Endometrium (tissue), 2 donors: Measurements from ENCODE around the gene OR8B3.
"Not testable (repeated sequence)": the region's sequence is repeated elsewhere in the genome, so short reads cannot be mapped to it uniquely, and the experiment has no call there.

ENCODE experiments used
- FAIRE-seq: peaks from 2 replicates; lab custom pipeline; 2012; peaks lifted over from hg19 to GRCh38; lab: Jason Lieb, UNC
- donor health status: control.
- donor health status: control.

The OR8B3 gene

GRCh38 chr11:124398924-124399323 lies at the start of gene OR8B3:
TSS of gene OR8B3 (minus strand) at chr11:124399024. CDS start at chr11:124397351, 1,673 bp downstream.
- FAIRE-seq = no peak

- no peak for FAIRE-seq
Measured at GRCh38 chr11:124446916-124447315, 48.1 kb upstream of the OR8B3 start.

GRCh38 chr11:124445646-124446150 lies 46.9 kb upstream of the OR8B3 start, which contains the start of gene OR8B8:
TSS of gene OR8B8 (minus strand) at chr11:124445696. CDS start at chr11:124441085, 4,611 bp downstream.
- no peak for FAIRE-seq

- no peak for FAIRE-seq
Measured at GRCh38 chr11:124442847-124443246, 44.0 kb upstream of the OR8B3 start.

- FAIRE-seq = no peak
Measured at GRCh38 chr11:124442442-124442841, 43.6 kb upstream of the OR8B3 start.

- no peak for FAIRE-seq
Measured at GRCh38 chr11:124441519-124441918, 42.7 kb upstream of the OR8B3 start.

GRCh38 chr11:124441081-124441480 lies 42.3 kb upstream of the OR8B3 start:
- no peak for FAIRE-seq

- no peak for FAIRE-seq
Measured at GRCh38 chr11:124440608-124441007, 41.8 kb upstream of the OR8B3 start.

- no peak for FAIRE-seq
Measured at GRCh38 chr11:124434699-124435098, 35.9 kb upstream of the OR8B3 start.

- FAIRE-seq = no peak
Measured at GRCh38 chr11:124429599-124429998, 30.8 kb upstream of the OR8B3 start.

- FAIRE-seq = no peak
Measured at GRCh38 chr11:124424384-124424921, 25.6 kb upstream of the OR8B3 start, which contains the start of gene OR8B4. TSS of gene OR8B4 (minus strand) at chr11:124424871. CDS start at chr11:124424871, 0 bp downstream.

GRCh38 chr11:124421043-124421442 lies 22.2 kb upstream of the OR8B3 start:
- no peak for FAIRE-seq

GRCh38 chr11:124415356-124415923 lies 16.6 kb upstream of the OR8B3 start:
- FAIRE-seq = peak; percentile 77

- no peak for FAIRE-seq
Measured at GRCh38 chr11:124409906-124410305, 11.1 kb upstream of the OR8B3 start.

- no peak for FAIRE-seq
Measured at GRCh38 chr11:124405581-124405980, 6.8 kb upstream of the OR8B3 start.

- not testable (repeated sequence) for FAIRE-seq
Measured at GRCh38 chr11:124403186-124403585, 4.4 kb upstream of the OR8B3 start.

GRCh38 chr11:124402326-124402922 lies 3.6 kb upstream of the OR8B3 start:
- peak; percentile 8 for FAIRE-seq

GRCh38 chr11:124396847-124397246 lies 2.0 kb downstream of the OR8B3 start:
- FAIRE-seq = not testable (repeated sequence)

- no peak for FAIRE-seq
Measured at GRCh38 chr11:124394408-124394807, 4.4 kb downstream of the OR8B3 start.

- no peak for FAIRE-seq
Measured at GRCh38 chr11:124384399-124384798, 14.4 kb downstream of the OR8B3 start, which contains the start of gene OR8B2. TSS of gene OR8B2 (minus strand) at chr11:124384499. CDS start at chr11:124383343, 1,156 bp downstream.

GRCh38 chr11:124382857-124383256 lies 16.0 kb downstream of the OR8B3 start:
- FAIRE-seq = not testable (repeated sequence)

- FAIRE-seq = no peak
Measured at GRCh38 chr11:124380585-124380984, 18.2 kb downstream of the OR8B3 start.

- no peak for FAIRE-seq
Measured at GRCh38 chr11:124376280-124376679, 22.5 kb downstream of the OR8B3 start.
